Neural cell (in vitro differentiated cells): ENCODE measurements around the gene LCE3E.

Experiments
- CTCF ChIP-seq: fragments of 450-650 bp; IDR thresholded peaks from 2 replicates; pipeline ENCODE4 v1.5.1; 2014; ENCODE audit warnings: antibody characterized with exemption, mild to moderate bottlenecking, moderate library complexity; ENCODE audit not compliant: poor library complexity, severe bottlenecking
- EP300 ChIP-seq: fragments of 450-650 bp; conservative IDR thresholded peaks from 2 replicates; pipeline ENCODE4 v1.6.1; 2014; ENCODE audit warnings: antibody characterized with exemption, mild to moderate bottlenecking, moderate library complexity; ENCODE audit not compliant: poor library complexity, severe bottlenecking
- EZH2 ChIP-seq: fragments of 200-600, 300-800 bp; shearing (Covaris generic), sonication (generic); IDR thresholded peaks from 2 replicates; pipeline ENCODE4 v1.6.1; 2014; ENCODE audit warnings: antibody characterized with exemption, low read length, borderline replicate concordance, mild to moderate bottlenecking; ENCODE audit not compliant: insufficient read depth, poor library complexity, severe bottlenecking
- MXI1 ChIP-seq: fragments of 450-650 bp; conservative IDR thresholded peaks from 2 replicates; pipeline ENCODE4 v1.6.1; 2014; ENCODE audit warnings: antibody characterized with exemption, mild to moderate bottlenecking; ENCODE audit not compliant: poor library complexity, severe bottlenecking
- POLR2AphosphoS5 ChIP-seq: IDR thresholded peaks from 2 replicates; pipeline ENCODE4 v1.6.1; 2012
- RAD21 ChIP-seq: fragments of 450-650 bp; conservative IDR thresholded peaks from 2 replicates; pipeline ENCODE4 v1.6.1; 2014; ENCODE audit warnings: antibody characterized with exemption, mild to moderate bottlenecking, moderate library complexity
- TAF1 ChIP-seq: IDR thresholded peaks from 2 replicates; pipeline ENCODE4 v1.6.1; 2012; ENCODE audit warnings: low read depth
- TF ChIP-seq, protein P1 (sequence below): IDR thresholded peaks from 2 replicates; pipeline ENCODE4 v1.6.1; 2012; ENCODE audit warnings: borderline replicate concordance

DNA sequence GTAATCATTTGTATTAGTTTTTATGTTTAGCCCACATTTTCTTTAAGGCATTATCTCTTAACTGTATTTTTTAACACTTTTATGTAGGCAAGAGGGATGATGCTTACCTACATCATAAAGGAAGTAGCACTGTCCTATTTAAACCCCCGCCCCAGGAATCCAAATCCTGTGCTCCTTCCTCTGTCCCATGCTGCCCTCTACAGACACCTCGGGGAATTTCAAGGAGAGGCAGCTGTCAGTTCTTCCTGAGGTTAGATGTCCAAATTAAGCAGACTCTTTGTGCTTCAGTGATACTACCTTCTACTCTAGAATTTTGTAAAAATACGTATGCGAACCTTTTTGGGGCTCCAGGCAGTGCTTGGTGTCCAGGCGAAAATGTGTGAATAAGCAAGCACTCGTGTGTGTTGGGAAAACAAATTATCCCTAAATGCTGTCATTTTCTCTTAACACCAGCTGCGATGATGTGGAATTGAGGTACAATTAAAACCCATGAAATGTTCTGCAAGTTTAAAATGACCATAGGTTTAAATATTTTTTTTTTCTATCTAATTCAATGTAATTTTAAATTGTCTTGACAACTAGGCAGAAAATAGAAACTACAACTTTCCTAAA, 33.1 kb downstream of the LCE3E start:
- TF ChIP-seq CTCF, result no peak
- no peak for TF ChIP-seq EZH2
- TF ChIP-seq POLR2AphosphoS5, result no peak
- TF ChIP-seq, protein P1, sequence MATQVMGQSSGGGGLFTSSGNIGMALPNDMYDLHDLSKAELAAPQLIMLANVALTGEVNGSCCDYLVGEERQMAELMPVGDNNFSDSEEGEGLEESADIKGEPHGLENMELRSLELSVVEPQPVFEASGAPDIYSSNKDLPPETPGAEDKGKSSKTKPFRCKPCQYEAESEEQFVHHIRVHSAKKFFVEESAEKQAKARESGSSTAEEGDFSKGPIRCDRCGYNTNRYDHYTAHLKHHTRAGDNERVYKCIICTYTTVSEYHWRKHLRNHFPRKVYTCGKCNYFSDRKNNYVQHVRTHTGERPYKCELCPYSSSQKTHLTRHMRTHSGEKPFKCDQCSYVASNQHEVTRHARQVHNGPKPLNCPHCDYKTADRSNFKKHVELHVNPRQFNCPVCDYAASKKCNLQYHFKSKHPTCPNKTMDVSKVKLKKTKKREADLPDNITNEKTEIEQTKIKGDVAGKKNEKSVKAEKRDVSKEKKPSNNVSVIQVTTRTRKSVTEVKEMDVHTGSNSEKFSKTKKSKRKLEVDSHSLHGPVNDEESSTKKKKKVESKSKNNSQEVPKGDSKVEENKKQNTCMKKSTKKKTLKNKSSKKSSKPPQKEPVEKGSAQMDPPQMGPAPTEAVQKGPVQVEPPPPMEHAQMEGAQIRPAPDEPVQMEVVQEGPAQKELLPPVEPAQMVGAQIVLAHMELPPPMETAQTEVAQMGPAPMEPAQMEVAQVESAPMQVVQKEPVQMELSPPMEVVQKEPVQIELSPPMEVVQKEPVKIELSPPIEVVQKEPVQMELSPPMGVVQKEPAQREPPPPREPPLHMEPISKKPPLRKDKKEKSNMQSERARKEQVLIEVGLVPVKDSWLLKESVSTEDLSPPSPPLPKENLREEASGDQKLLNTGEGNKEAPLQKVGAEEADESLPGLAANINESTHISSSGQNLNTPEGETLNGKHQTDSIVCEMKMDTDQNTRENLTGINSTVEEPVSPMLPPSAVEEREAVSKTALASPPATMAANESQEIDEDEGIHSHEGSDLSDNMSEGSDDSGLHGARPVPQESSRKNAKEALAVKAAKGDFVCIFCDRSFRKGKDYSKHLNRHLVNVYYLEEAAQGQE, result no peak
- TF ChIP-seq EP300, result no peak
- no peak for TF ChIP-seq TAF1
- no peak for TF ChIP-seq RAD21
- TF ChIP-seq MXI1, result no peak
